Peyer's patch (tissue), 4 donors: ENCODE measurements around the gene CACNG8.

ENCODE experiments used
- CTCF ChIP-seq, 6 experiments: fragments of 450-650 bp in 4 of 6; fragments of 200-600 bp in 2 of 6; sonication (generic) in 1 of 6; IDR thresholded peaks; one replicate each; pipeline ENCODE4 v1.5.1; 2017 to 2019; ENCODE audit warnings: antibody characterized with exemption in 6 of 6, mild to moderate bottlenecking in 3 of 6, moderate library complexity in 1 of 6
- POLR2A ChIP-seq, 2 donors: fragments of 450-650 bp; IDR thresholded peaks; one replicate each; pipeline ENCODE4 v1.5.1; 2017; ENCODE audit warnings: antibody characterized with exemption in 2 of 2, mild to moderate bottlenecking in 2 of 2, moderate library complexity in 2 of 2

DNA sequence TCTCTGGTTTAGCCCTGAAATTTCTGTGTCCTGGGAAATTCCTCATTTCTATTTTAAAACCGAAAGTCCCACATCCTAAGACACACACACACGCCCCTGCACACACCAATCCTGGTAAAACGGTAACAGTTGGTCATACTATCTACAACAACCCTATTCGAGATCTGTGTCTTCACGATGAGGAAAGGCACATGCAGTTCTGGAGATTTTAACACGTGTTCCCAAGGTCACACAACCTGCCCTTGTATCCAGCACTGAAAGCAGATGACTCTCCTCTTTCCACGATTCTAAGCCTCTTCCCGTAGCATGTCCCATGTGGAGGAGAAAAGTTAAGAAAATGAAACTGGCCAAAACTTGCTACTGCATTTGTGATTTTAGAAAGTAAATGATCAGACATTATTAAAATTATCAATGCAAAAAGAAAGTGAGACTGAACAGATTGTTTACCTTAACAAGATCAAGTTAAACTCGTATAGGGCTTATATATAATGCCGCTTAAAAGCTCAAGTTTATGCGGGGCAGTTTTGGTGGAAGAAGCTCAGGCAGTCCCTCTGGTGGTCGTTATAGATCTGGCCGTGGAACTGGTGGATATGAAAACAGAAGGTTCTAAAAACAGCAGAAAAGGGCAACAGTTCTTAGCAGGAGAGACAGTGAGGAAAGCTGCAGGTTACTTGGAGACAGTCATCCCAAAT lies 68.3 kb downstream of the CACNG8 start:
- TF ChIP-seq POLR2A (IDR thresholded peaks at IDR 0.05) (no peak), CTCF (IDR thresholded peaks at IDR 0.05) (peak in 1 of 6 experiments; percentile 8)
